Activated B cell treated with CpG ODN at 0.5 μM for 24 hours (primary cell): ENCODE measurements around the gene C16orf86. TPM values are rescaled to one million over a fixed set of nuclear protein-coding genes. Genes with fewer than 3 reads are reported as not detected.
A peak's percentile ranks its signal among the peaks of the same experiment; 100 is the strongest.

Experiments used
- ATAC-seq: fragments of 200-7000 bp; cut with Tn5 transposase; one replicate; pipeline ENCODE4 v1.10.0; 2021; ENCODE audit warnings: low read depth, mild to moderate bottlenecking, moderate library complexity
- CTCF ChIA-PET: fragments of 350-600 bp; sonication (Branson Sonifier 250); formaldehyde crosslinking; loops from one replicate; lab custom pipeline; 2021; ENCODE audit warnings: antibody characterized with exemption; lab: Charles Lee
- POLR2A ChIA-PET: fragments of 350-600 bp; sonication (Branson Sonifier 250); formaldehyde crosslinking; loops from one replicate; lab custom pipeline; 2021; ENCODE audit warnings: antibody characterized with exemption; lab: Charles Lee
- DNase-seq: peaks from one replicate; pipeline ENCODE4 v3.0.0; 2022
- H3K27ac Mint-ChIP-seq: one replicate; pipeline ENCODE4 v1.8.0; 2020; ENCODE audit warnings: mixed read lengths
- H3K27me3 Mint-ChIP-seq: one replicate; pipeline ENCODE4 v1.8.0; 2021; ENCODE audit warnings: mixed read lengths
- H3K36me3 Mint-ChIP-seq: one replicate; pipeline ENCODE4 v1.8.0; 2021; ENCODE audit warnings: low read depth, mixed read lengths
- H3K4me1 Mint-ChIP-seq: one replicate; pipeline ENCODE4 v1.8.0; 2021; ENCODE audit warnings: mixed read lengths
- H3K4me3 Mint-ChIP-seq: one replicate; pipeline ENCODE4 v1.8.0; 2020; ENCODE audit warnings: mild to moderate bottlenecking, mixed read lengths
- H3K9me3 Mint-ChIP-seq: one replicate; pipeline ENCODE4 v1.8.0; 2020; ENCODE audit warnings: mixed read lengths
- CTCF ChIP-seq: fragments of 200-600 bp; IDR thresholded peaks from one replicate; pipeline ENCODE4 v1.8.0; 2022; ENCODE audit warnings: antibody characterized with exemption, mild to moderate bottlenecking
- intact Hi-C: fragments of 100-400 bp; cut with micrococcal nuclease; formaldehyde crosslinking; loops from one replicate; pipeline ENCODE4 v1.15.1; 2024
- total RNA-seq: library from RNA; stranded (reverse); gene quantifications from 2 replicates; pipeline ENCODE4 v1.2.3, GENCODE V29; 2022

C16orf86 gene
- total RNA-seq, 1 donor from 2014 or later, result 2.4 TPM

- no peaks in the 10 kb centered on the region for H3K27me3 Mint-ChIP-seq
- H3K4me3 Mint-ChIP-seq, result peak overlapping the region; percentile 29
- no peak for ATAC-seq
Observed at GRCh38 chr16:67668495-67669157, 2.0 kb downstream of the C16orf86 start.

GRCh38 chr16:67669499-67670101 lies 3.0 kb downstream of the C16orf86 start:
- DNase-seq, result no peak
- Mint-ChIP-seq H3K27ac (peak overlapping the region; percentile 16), H3K4me3 (no peak overlapping the region), H3K36me3 (no peaks in the 10 kb centered on the region), H3K27me3 (no peaks in the 10 kb centered on the region), H3K9me3 (no peaks in the 10 kb centered on the region), H3K4me1 (peaks cover 56% of the 10 kb centered on the region)
- ChIA-PET CTCF (interaction anchor here (0.9 to 6.6 kb wide), 7 partner anchors 9 to 259 kb away, joined by 3 to 61 read pairs (median 4); partner anchors contain the start of genes ACD, CTCF and PARD6A), POLR2A (interaction anchor here (0.5 to 2.4 kb wide), 4 partner anchors 24 to 123 kb away, joined by 3 to 9 read pairs (median 6); partner anchors contain the start of genes CARMIL2 and CTCF)
- intact Hi-C loops, result loop anchor here (2.0 to 10.0 kb wide), 7 partner anchors 137 to 565 kb away; partner anchors contain the start of genes B3GNT9, ESRP2, FBXL8 and PSMB10
- TF ChIP-seq CTCF, result no peak
- ATAC-seq, result no peak

More at GRCh38 chr16:67668495-67669157, 2.0 kb downstream of the C16orf86 start:
- DNase-seq, result no peak
- intact Hi-C loops, result loop anchor here (1.0 to 10.0 kb wide), 12 partner anchors 106 to 566 kb away; partner anchors contain the start of genes ATP6V0D1, B3GNT9, CTCF and ESRP2
- Mint-ChIP-seq H3K27ac (peak overlapping the region; percentile 85), H3K4me1 (peaks cover 50% of the 10 kb centered on the region), H3K36me3 (no peaks in the 10 kb centered on the region), H3K9me3 (no peaks in the 10 kb centered on the region)
- ChIA-PET CTCF (interaction anchor here (0.9 to 6.6 kb wide), 12 partner anchors 8 to 187 kb away, joined by 3 to 61 read pairs (median 6); partner anchors contain the start of genes ACD, ATP6V0D1, CARMIL2 and CTCF), POLR2A (interaction anchor here (0.5 to 2.5 kb wide), 8 partner anchors 23 to 151 kb away, joined by 3 to 9 read pairs (median 4); partner anchors contain the start of genes CARMIL2 and CTCF)
- TF ChIP-seq CTCF, result no peak

GRCh38 chr16:67672306-67672705 lies 5.7 kb downstream of the C16orf86 start:
- H3K4me3 Mint-ChIP-seq, result no peak overlapping the region
- intact Hi-C loops, result loop anchor here (1.0 to 2.0 kb wide), 5 partner anchors 46 to 368 kb away; partner anchors contain the start of gene GFOD2
- no peak for DNase-seq
- POLR2A ChIA-PET, result interaction anchor here (0.6 to 1.5 kb wide), 4 partner anchors 12 to 263 kb away, joined by 3 to 9 read pairs (median 4); partner anchors contain the start of gene ACD
- no peaks in the 10 kb centered on the region for H3K27me3 Mint-ChIP-seq
- H3K36me3 Mint-ChIP-seq, result peaks cover 8% of the 10 kb centered on the region
- H3K27ac Mint-ChIP-seq, result no peak overlapping the region
- ATAC-seq, result no peak
- peaks cover 46% of the 10 kb centered on the region for H3K4me1 Mint-ChIP-seq
- no peaks in the 10 kb centered on the region for H3K9me3 Mint-ChIP-seq
- CTCF ChIA-PET, result interaction anchor here (0.7 to 2.2 kb wide), 24 partner anchors 10 to 556 kb away, joined by 3 to 12 read pairs (median 4); partner anchors contain the start of gene ATP6V0D1
- no peak for TF ChIP-seq CTCF

GRCh38 chr16:67672739-67673662 lies 6.4 kb downstream of the C16orf86 start:
- no peak overlapping the region for H3K4me3 Mint-ChIP-seq
- peak overlapping the region; percentile 3 for H3K27ac Mint-ChIP-seq
- POLR2A ChIA-PET, result interaction anchor here (0.9 to 1.5 kb wide), 3 partner anchors 131 to 262 kb away, joined by 3 to 9 read pairs (median 4); no protein-coding TSS in a partner anchor
- H3K36me3 Mint-ChIP-seq, result peaks cover 14% of the 10 kb centered on the region
- DNase-seq, result no peak
- no peaks in the 10 kb centered on the region for H3K27me3 Mint-ChIP-seq
- CTCF ChIA-PET, result interaction anchor here (0.7 to 2.2 kb wide), 24 partner anchors 10 to 555 kb away, joined by 3 to 12 read pairs (median 4); partner anchors contain the start of gene ATP6V0D1
- TF ChIP-seq CTCF, result no peak
- peaks cover 42% of the 10 kb centered on the region for H3K4me1 Mint-ChIP-seq
- intact Hi-C loops, result loop anchor here (1.0 to 2.0 kb wide), 5 partner anchors 46 to 367 kb away; partner anchors contain the start of gene GFOD2
- H3K9me3 Mint-ChIP-seq, result no peaks in the 10 kb centered on the region
- peak; percentile 42 for ATAC-seq
